Tibial artery (tissue), 4 donors: ENCODE results near the gene NAA30.

Source experiments
- DNase-seq, 2 donors: peaks; one replicate each; pipeline ENCODE4 v3.0.0-alpha.2; 2019
- H3K27ac ChIP-seq, 2 donors: fragments of 200-600 bp; sonication (generic) in 1 of 2; 1 replicate in 1 of 2; 2 replicates in 1 of 2; pipeline ENCODE4 v1.5.1; 2018 to 2019; ENCODE audit warnings: mild to moderate bottlenecking in 1 of 2
- H3K27me3 ChIP-seq, 2 donors: fragments of 200-600 bp; sonication (generic) in 1 of 2; one replicate each; pipeline versions ENCODE4 v1.5.1 to v1.6.0; 2016 to 2019
- H3K36me3 ChIP-seq, 3 donors: fragments of 200-600 bp; sonication (generic) in 2 of 3; one replicate each; pipeline ENCODE4 v1.5.1; 2016 to 2019; ENCODE audit warnings: mild to moderate bottlenecking in 2 of 3
- H3K4me1 ChIP-seq, 4 donors: fragments of 200-600 bp; sonication (generic) in 2 of 4; 1 replicate in 3 of 4; 2 replicates in 1 of 4; pipeline ENCODE4 v1.5.1; 2016 to 2019
- H3K4me3 ChIP-seq, 2 donors: fragments of 200-600 bp; sonication (generic) in 1 of 2; 1 replicate in 1 of 2; 2 replicates in 1 of 2; pipeline ENCODE4 v1.5.1; 2018 to 2019; ENCODE audit warnings: mild to moderate bottlenecking in 2 of 2
- H3K9me3 ChIP-seq, 3 donors: fragments of 200-600 bp; sonication (generic) in 1 of 3; one replicate each; pipeline ENCODE4 v1.5.1; 2016 to 2019
- intact Hi-C: fragments of 100-400 bp; cut with DNase I; formaldehyde crosslinking; loops from one replicate; pipeline ENCODE4 v1.15.0; 2023; ENCODE audit warnings: low total_unique reads
- TF ChIP-seq, protein P1 (sequence below), 2 experiments: fragments of 200-600 bp in 1 of 2; fragments of 450-650 bp in 1 of 2; IDR thresholded peaks; one replicate each; pipeline ENCODE4 v1.5.1; 2017 to 2019; ENCODE audit warnings: antibody characterized with exemption in 2 of 2, mild to moderate bottlenecking in 1 of 2, moderate library complexity in 1 of 2

The NAA30 gene

DNA sequence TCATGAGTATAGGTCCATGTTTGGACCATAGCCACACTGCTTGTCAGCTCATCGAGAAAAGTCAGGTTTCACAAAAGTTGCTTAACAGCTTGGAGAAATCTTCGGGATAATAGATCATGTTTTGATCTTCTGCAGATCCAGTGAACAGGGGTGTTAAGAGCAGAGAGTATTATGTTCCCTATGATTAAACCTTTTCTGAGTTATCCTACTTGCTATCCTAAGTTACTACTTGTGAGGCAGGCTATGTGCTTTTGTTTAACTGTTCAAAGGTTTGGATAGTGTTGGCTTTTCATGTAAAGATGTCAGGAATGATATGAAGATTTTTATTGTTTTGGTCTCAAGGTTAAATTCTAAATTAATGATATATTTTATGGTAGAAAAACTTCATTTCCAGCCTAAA, 11.1 kb downstream of the NAA30 start:
- Histone ChIP-seq H3K36me3 (peaks cover 21 to 42% (median 30%) of the 10 kb centered on the region in 3 donors), H3K27ac (no peak overlapping the region), H3K27me3 (no peaks in the 10 kb centered on the region), H3K4me3 (no peak overlapping the region), H3K9me3 (no peaks in the 10 kb centered on the region), H3K4me1 (peaks cover 0 to 8% (median 0%) of the 10 kb centered on the region in 4 donors)
- TF ChIP-seq, protein P1, sequence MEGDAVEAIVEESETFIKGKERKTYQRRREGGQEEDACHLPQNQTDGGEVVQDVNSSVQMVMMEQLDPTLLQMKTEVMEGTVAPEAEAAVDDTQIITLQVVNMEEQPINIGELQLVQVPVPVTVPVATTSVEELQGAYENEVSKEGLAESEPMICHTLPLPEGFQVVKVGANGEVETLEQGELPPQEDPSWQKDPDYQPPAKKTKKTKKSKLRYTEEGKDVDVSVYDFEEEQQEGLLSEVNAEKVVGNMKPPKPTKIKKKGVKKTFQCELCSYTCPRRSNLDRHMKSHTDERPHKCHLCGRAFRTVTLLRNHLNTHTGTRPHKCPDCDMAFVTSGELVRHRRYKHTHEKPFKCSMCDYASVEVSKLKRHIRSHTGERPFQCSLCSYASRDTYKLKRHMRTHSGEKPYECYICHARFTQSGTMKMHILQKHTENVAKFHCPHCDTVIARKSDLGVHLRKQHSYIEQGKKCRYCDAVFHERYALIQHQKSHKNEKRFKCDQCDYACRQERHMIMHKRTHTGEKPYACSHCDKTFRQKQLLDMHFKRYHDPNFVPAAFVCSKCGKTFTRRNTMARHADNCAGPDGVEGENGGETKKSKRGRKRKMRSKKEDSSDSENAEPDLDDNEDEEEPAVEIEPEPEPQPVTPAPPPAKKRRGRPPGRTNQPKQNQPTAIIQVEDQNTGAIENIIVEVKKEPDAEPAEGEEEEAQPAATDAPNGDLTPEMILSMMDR (IDR thresholded peaks at IDR 0.05): no peak
- intact Hi-C loops: no loop called here
- no peak for DNase-seq

DNA sequence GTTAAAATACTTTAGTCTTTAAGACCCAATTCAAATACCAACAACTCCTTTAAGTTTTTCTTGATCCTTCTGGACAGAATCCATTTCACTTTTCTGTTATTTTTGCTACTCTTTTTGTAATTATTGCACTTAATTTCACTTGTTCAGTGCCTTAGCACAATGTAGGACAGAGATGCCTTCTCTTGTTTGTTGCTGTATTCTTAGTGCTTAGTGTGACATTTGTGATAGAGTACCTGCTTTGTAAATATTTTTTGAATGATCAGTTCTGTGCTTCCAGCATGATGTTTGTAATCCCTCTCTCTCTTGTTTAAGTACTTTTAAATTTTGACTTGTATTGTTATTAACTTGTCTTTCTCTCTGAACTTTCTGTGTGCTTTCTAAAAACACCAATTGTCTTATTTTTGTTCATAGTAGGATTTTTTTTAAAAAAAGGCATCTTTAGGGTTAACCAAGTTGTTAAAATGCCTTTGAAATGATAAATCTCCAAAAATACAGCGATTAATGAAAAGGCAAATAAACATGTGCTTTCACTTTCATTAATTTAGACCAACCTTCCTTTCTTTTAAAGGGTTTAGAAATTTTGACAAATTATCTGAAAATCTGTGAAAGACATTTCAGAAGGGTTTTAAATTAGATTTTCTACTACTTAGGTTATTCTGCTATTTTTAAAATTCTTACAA, 11.9 kb downstream of the NAA30 start:
- Histone ChIP-seq H3K27me3 (no peaks in the 10 kb centered on the region), H3K9me3 (no peaks in the 10 kb centered on the region), H3K27ac (no peak overlapping the region), H3K4me1 (peaks cover 0 to 8% (median 0%) of the 10 kb centered on the region in 4 donors), H3K4me3 (no peak overlapping the region), H3K36me3 (peaks cover 19 to 41% (median 30%) of the 10 kb centered on the region in 3 donors)
- DNase-seq: no peak
- intact Hi-C loops: no loop called here
- TF ChIP-seq, protein P1 (IDR thresholded peaks at IDR 0.05): no peak

DNA sequence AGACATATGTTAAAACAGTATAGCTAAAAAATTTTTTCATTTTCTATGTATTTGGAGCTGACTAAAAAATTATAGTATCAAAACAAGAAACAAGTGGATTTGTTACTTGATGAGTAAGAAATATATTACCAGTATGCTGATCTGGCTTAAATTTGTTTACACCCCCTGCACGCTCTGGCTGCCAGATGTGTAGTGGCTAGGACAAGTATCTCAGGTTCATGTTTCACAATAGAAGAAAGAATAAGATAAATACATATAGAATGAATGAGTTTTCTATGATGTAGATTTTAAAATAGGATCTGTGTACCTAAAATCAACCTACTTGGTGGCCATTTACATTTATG, 13.1 kb downstream of the NAA30 start:
- no peak overlapping the region for H3K4me3 ChIP-seq
- no peaks in the 10 kb centered on the region for H3K9me3 ChIP-seq
- intact Hi-C loops: no loop called here
- TF ChIP-seq, protein P1 (IDR thresholded peaks at IDR 0.05): no peak
- peaks cover 15 to 30% (median 30%) of the 10 kb centered on the region in 3 donors for H3K36me3 ChIP-seq
- H3K4me1 ChIP-seq: peaks cover 0 to 8% (median 0%) of the 10 kb centered on the region in 4 donors
- no peak for DNase-seq
- H3K27ac ChIP-seq: no peak overlapping the region
- no peaks in the 10 kb centered on the region for H3K27me3 ChIP-seq

DNA sequence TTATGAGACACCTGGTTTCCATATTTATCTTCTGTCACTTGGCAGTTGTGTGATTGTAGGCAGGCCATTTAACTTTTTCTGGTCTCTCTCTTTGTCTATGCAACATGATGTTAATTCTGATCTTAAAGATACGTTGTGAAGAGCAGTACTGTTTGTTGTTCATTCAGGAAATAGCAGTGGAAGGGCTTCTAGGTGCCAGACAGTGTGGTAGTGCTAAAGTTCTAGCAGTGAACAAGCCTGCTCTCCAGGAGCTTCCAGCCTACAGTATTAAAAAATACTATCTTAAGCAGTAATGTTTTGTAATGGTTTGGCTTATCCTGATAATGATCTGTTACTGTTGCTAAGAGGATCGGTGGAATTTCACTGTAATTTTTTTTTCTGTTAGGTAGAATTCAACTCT, 15.2 kb downstream of the NAA30 start:
- TF ChIP-seq, protein P1 (IDR thresholded peaks at IDR 0.05): no peak
- no peak overlapping the region for H3K4me3 ChIP-seq
- intact Hi-C loops: no loop called here
- H3K36me3 ChIP-seq: peaks cover 22 to 28% (median 25%) of the 10 kb centered on the region in 3 donors
- no peak for DNase-seq
- H3K27me3 ChIP-seq: no peaks in the 10 kb centered on the region
- H3K9me3 ChIP-seq: no peaks in the 10 kb centered on the region
- peaks cover 0 to 8% (median 0%) of the 10 kb centered on the region in 4 donors for H3K4me1 ChIP-seq
- H3K27ac ChIP-seq: no peak overlapping the region

DNA sequence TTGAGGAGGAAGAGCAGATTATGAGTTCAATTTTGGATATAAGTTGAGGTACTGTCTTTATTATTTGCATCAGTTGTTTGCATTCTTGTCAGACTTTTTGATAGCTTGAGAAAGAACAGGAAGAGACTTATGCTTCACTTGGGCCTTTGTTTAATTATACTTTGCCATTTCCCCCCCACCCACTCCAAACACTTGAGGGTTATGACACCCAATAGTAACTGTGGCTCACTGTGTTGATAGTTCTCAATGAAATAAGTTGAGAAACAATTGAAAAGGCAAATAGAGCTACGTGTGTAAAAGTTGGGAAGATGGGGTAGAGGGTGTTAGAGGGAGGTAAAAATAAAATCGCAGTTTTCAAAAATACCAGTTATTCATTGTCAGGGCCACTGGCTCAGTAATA, 17.7 kb downstream of the NAA30 start:
- no peaks in the 10 kb centered on the region for H3K4me1 ChIP-seq
- no peaks in the 10 kb centered on the region for H3K27me3 ChIP-seq
- intact Hi-C loops: no loop called here
- H3K27ac ChIP-seq: no peak overlapping the region
- H3K9me3 ChIP-seq: no peaks in the 10 kb centered on the region
- TF ChIP-seq, protein P1 (IDR thresholded peaks at IDR 0.05): no peak
- no peak overlapping the region for H3K4me3 ChIP-seq
- peaks cover 22 to 30% (median 27%) of the 10 kb centered on the region in 3 donors for H3K36me3 ChIP-seq
- no peak for DNase-seq
